Fibroblast of lung (primary cell): ENCODE results near the gene RUBCN. TPM values are rescaled to one million over a fixed set of nuclear protein-coding genes. Genes with fewer than 3 reads are reported as not detected.

Experiments
- DNase-seq, 2 donors: peaks; one replicate each; pipeline versions ENCODE4 v3.0.0 to v3.0.0-alpha.2; 2010; ENCODE audit warnings: low read depth in 2 of 2
- H2AFZ ChIP-seq: 2 replicates; pipeline ENCODE4 v1.5.1; 2012; ENCODE audit warnings: low read length, control low read depth, inconsistent platforms
- H3K27ac ChIP-seq: 2 replicates; pipeline ENCODE4 v1.5.1; 2011; ENCODE audit warnings: low read length, control low read depth; ENCODE audit not compliant: insufficient read depth
- H3K27me3 ChIP-seq: 2 replicates; pipeline ENCODE4 v1.5.1; 2011; ENCODE audit warnings: mild to moderate bottlenecking, low read length; ENCODE audit not compliant: control insufficient read depth, insufficient read depth
- H3K36me3 ChIP-seq: 2 replicates; pipeline ENCODE4 v1.5.1; 2011; ENCODE audit warnings: low read length; ENCODE audit not compliant: control insufficient read depth, insufficient read depth
- H3K4me1 ChIP-seq: 2 replicates; pipeline ENCODE4 v1.5.1; 2011; ENCODE audit warnings: low read length; ENCODE audit not compliant: control insufficient read depth, insufficient read depth; ENCODE audit errors: extremely low read depth
- H3K4me2 ChIP-seq: 2 replicates; pipeline ENCODE4 v1.5.1; 2011; ENCODE audit warnings: low read length, control low read depth; ENCODE audit not compliant: insufficient read depth; ENCODE audit errors: extremely low read depth
- H3K4me3 ChIP-seq, 4 experiments: fragments of 200-600 bp in 1 of 4; sonication (generic) in 1 of 4; replicated peaks in 1 of 4; 2 replicates each; pipeline ENCODE4 v1.5.1; 2011 to 2016; ENCODE audit warnings: low read length in 4 of 4, low read depth in 3 of 4, mild to moderate bottlenecking in 3 of 4, control low read depth in 2 of 4, inconsistent platforms in 1 of 4, mixed read lengths in 1 of 4; ENCODE audit not compliant: insufficient read depth in 1 of 4; ENCODE audit errors: control extremely low read depth in 1 of 4
- H3K79me2 ChIP-seq: 2 replicates; pipeline ENCODE4 v1.5.1; 2012; ENCODE audit warnings: mild to moderate bottlenecking, low read length, inconsistent platforms; ENCODE audit not compliant: control insufficient read depth, insufficient read depth
- H3K9ac ChIP-seq: 2 replicates; pipeline ENCODE4 v1.5.1; 2011; ENCODE audit warnings: mild to moderate bottlenecking, low read length, control low read depth; ENCODE audit not compliant: insufficient read depth
- H3K9me3 ChIP-seq: 2 replicates; pipeline ENCODE4 v1.5.1; 2012; ENCODE audit warnings: low read depth, low read length; ENCODE audit not compliant: control insufficient read depth, insufficient read depth
- H4K20me1 ChIP-seq: 2 replicates; pipeline ENCODE4 v1.5.1; 2011; ENCODE audit warnings: low read length; ENCODE audit not compliant: control insufficient read depth, insufficient read depth; ENCODE audit errors: extremely low read depth
- CTCF ChIP-seq, 2 donors: IDR thresholded peaks in 1 of 2; conservative IDR thresholded peaks in 1 of 2; 1 replicate in 1 of 2; 2 replicates in 1 of 2; pipeline ENCODE4 v1.5.1; 2011 to 2012; ENCODE audit warnings: low read length in 2 of 2, control low read depth in 1 of 2, inconsistent platforms in 1 of 2, low read depth in 1 of 2, mild to moderate bottlenecking in 1 of 2
- EZH2 ChIP-seq: IDR thresholded peaks from 2 replicates; pipeline ENCODE4 v1.5.1; 2012; ENCODE audit warnings: low read length, control low read depth, mild to moderate bottlenecking; ENCODE audit errors: missing control alignments
- polyA plus RNA-seq, 2 donors: library from polyadenylated mRNA; depleted of rRNA in 1 of 2; stranded (reverse) in 1 of 2; unstranded in 1 of 2; fragments of >200 nt; gene quantifications; 2 replicates each; pipeline ENCODE4 v1.2.1, GENCODE V29; 2011 to 2012; ENCODE audit warnings: missing spikeins in 1 of 2
- total RNA-seq: library from RNA; depleted of rRNA; stranded (reverse); fragments of >200 nt; gene quantifications from 2 replicates; pipeline ENCODE4 v1.2.1, GENCODE V29; 2014

The RUBCN gene
- total and polyA plus RNA-seq, 2 donors (not counting 1 experiment from before 2014, with no cell fraction given) = 13.0 to 15.2 TPM

GRCh38 chr3:197756704-197757103 lies 20.0 kb upstream of the RUBCN start:
- H3K9ac ChIP-seq = no peak overlapping the region
- DNase-seq = no peak
- H4K20me1 ChIP-seq = no peaks in the 10 kb centered on the region
- peaks cover 3% of the 10 kb centered on the region for H3K4me1 ChIP-seq
- no peak overlapping the region for H3K4me2 ChIP-seq
- H3K27ac ChIP-seq = no peak overlapping the region
- TF ChIP-seq CTCF (conservative IDR thresholded peaks at IDR 0.05 in 1 of 2, IDR thresholded peaks at IDR 0.05 in 1 of 2; ENCODE audit: low read depth in 1 of 2, low read length in 2 of 2) (no peak), EZH2 (no peak)
- H2AFZ ChIP-seq = no peak overlapping the region
- H3K4me3 ChIP-seq = no peak overlapping the region
- peaks cover 3% of the 10 kb centered on the region for H3K36me3 ChIP-seq
- H3K79me2 ChIP-seq = peaks cover 73% of the 10 kb centered on the region
- no peaks in the 10 kb centered on the region for H3K9me3 ChIP-seq
- no peaks in the 10 kb centered on the region for H3K27me3 ChIP-seq

DNA sequence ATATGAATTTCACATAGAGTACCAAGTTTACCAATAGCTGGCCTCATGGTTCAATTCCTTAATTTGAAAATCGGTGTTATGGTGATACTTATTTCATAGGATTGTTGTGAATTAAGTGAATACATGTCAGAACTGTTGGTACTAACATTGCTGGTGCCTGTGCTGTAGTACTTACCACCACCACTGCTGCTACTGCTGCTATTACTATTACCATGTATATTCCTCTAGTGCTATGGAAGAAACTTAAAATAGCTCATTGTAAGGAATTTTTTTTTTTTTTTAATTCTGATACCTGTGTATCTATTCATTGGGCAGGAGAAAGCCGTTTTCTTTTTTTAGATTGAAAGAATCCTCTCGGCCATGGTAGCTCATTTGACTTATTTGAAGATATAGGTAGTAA lies 16.6 kb upstream of the RUBCN start:
- DNase-seq = no peak
- Histone ChIP-seq H4K20me1 (no peaks in the 10 kb centered on the region), H3K79me2 (peaks cover 64% of the 10 kb centered on the region), H3K36me3 (no peaks in the 10 kb centered on the region), H3K4me3 (no peak overlapping the region), H3K9me3 (no peaks in the 10 kb centered on the region), H3K9ac (no peak overlapping the region), H2AFZ (no peak overlapping the region), H3K4me1 (peaks cover 7% of the 10 kb centered on the region), H3K27me3 (no peaks in the 10 kb centered on the region), H3K4me2 (no peak overlapping the region), H3K27ac (no peak overlapping the region)
- no peak for TF ChIP-seq EZH2

- Histone ChIP-seq H2AFZ (no peak overlapping the region), H3K27me3 (no peaks in the 10 kb centered on the region), H3K9me3 (no peaks in the 10 kb centered on the region), H3K4me3 (peak overlapping the region in 3 of 4 experiments; percentile 6 to 94 (median 82)), H3K9ac (no peak overlapping the region), H3K4me2 (peak overlapping the region; percentile 83), H3K79me2 (peaks cover 61% of the 10 kb centered on the region), H3K4me1 (peaks cover 7% of the 10 kb centered on the region), H3K36me3 (no peaks in the 10 kb centered on the region), H4K20me1 (no peaks in the 10 kb centered on the region), H3K27ac (no peak overlapping the region)
- TF ChIP-seq CTCF (conservative IDR thresholded peaks at IDR 0.05 in 1 of 2, IDR thresholded peaks at IDR 0.05 in 1 of 2; ENCODE audit: low read depth in 1 of 2, low read length in 2 of 2) (no peak), EZH2 (no peak)
- no peak for DNase-seq
Observed at GRCh38 chr3:197752107-197752506, 15.4 kb upstream of the RUBCN start.
